Right lobe of liver (tissue), 6 donors: ENCODE results near the gene SGCD. TPM values are rescaled to one million over a fixed set of nuclear protein-coding genes. Genes with fewer than 3 reads are reported as not detected.
A peak's percentile ranks its signal among the peaks of the same experiment; 100 is the strongest.

Experiments
- ATAC-seq, 4 donors: fragments of 200-7000 bp; cut with Tn5 transposase; one replicate each; pipeline ENCODE4 v1.9.1; 2020; ENCODE audit warnings: mild to moderate bottlenecking in 4 of 4, moderate library complexity in 4 of 4
- DNase-seq, 3 donors: peaks; one replicate each; pipeline ENCODE4 v3.0.0-alpha.2; 2020
- H3K27ac ChIP-seq, 3 donors: fragments of 200-600 bp; one replicate each; pipeline ENCODE4 v1.8.0; 2022
- H3K27me3 ChIP-seq, 2 donors: fragments of 200-600 bp; one replicate each; pipeline ENCODE4 v1.8.0; 2022
- H3K36me3 ChIP-seq, 4 donors: fragments of 200-600 bp; sonication (generic) in 1 of 4; one replicate each; pipeline versions ENCODE4 v1.5.1 to v1.8.0; 2017 to 2022; ENCODE audit warnings: control low read depth in 1 of 4
- H3K4me1 ChIP-seq, 4 donors: fragments of 200-600 bp; sonication (generic) in 1 of 4; one replicate each; pipeline versions ENCODE4 v1.5.1 to v1.8.0; 2017 to 2022; ENCODE audit warnings: control low read depth in 1 of 4
- H3K4me3 ChIP-seq, 3 donors: fragments of 200-600 bp; one replicate each; pipeline ENCODE4 v1.8.0; 2022
- H3K9me3 ChIP-seq, 4 donors: fragments of 200-600 bp; sonication (generic) in 1 of 4; one replicate each; pipeline versions ENCODE4 v1.5.1 to v1.8.0; 2017 to 2022; ENCODE audit warnings: control low read depth in 1 of 4
- CTCF ChIP-seq, 4 donors: fragments of 200-600 bp in 3 of 4; fragments of 450-650 bp in 1 of 4; IDR thresholded peaks; one replicate each; pipeline versions ENCODE4 v1.5.1 to v1.8.0; 2016 to 2022; ENCODE audit warnings: antibody characterized with exemption in 4 of 4, mild to moderate bottlenecking in 2 of 4
- POLR2A ChIP-seq: fragments of 450-650 bp; IDR thresholded peaks from one replicate; pipeline ENCODE4 v1.6.1; 2017; ENCODE audit warnings: antibody characterized with exemption, mild to moderate bottlenecking
- WGBS: methylation state at CpG from one replicate; pipeline ENCODE4 v1.1.6; 2018; ENCODE audit warnings: low coverage, low lambda C conversion rate; ENCODE audit not compliant: insufficient coverage; ENCODE audit errors: missing lambda C conversion rate; 5-methylcytosine and 5-hydroxymethylcytosine counted together
- intact Hi-C, 2 donors: fragments of 100-400 bp; cut with DNase I; formaldehyde crosslinking; loops; one replicate each; pipeline versions ENCODE4 v1.11.2 to v1.14.1; 2022
- total RNA-seq, 6 experiments: library from RNA; depleted of rRNA in 2 of 6; stranded (reverse); fragments of >200 nt in 2 of 6; fragmentation: NEBNext Ultra II Directional in 3 of 6; extraction: Animal tissue kit (Norgen Biotek cat#: 25700) in 3 of 6; gene quantifications; one replicate each; pipeline versions ENCODE4 v1.1.0 to v1.2.4, GENCODE V29; 2016 to 2023
- donor health status: DM: no; HTN: yes; CAD: no.
- donor health status: DM: no; HTN: no; CAD: no.
- donor health status: DM: no; HTN: no; CAD: no.
- donor health status: DM: no; HTN: yes; CAD: no.
- donor health status: DM: no; HTN: yes; CAD: no.

SGCD gene
- total RNA-seq, 6 experiments from 2014 or later = 0.31 to 3.1 (median 0.95) TPM

GRCh38 chr5:156474251-156474650 lies 147.3 kb downstream of the SGCD start:
- Histone ChIP-seq H3K27ac (no peak overlapping the region), H3K4me1 (no peaks in the 10 kb centered on the region), H3K4me3 (no peak overlapping the region), H3K9me3 (no peaks in the 10 kb centered on the region), H3K27me3 (no peaks in the 10 kb centered on the region), H3K36me3 (no peaks in the 10 kb centered on the region)
- TF ChIP-seq CTCF (IDR thresholded peaks at IDR 0.05) = no peak
- no peak for TF ChIP-seq POLR2A
- intact Hi-C loops = no loop called here
- ATAC-seq (no peak), DNase-seq (no peak)
- WGBS = 49% methylated on average over 2 of the region's 5 CpGs

- peak; percentile 57 to 92 (median 88) for ATAC-seq
- WGBS = 45% methylated on average over 4 of the region's 4 CpGs
These were observed 148.5 kb downstream of the SGCD start for GRCh38 chr5:156475182-156476157.

GRCh38 chr5:156476158-156476551 lies 149.2 kb downstream of the SGCD start:
- Histone ChIP-seq H3K36me3 (no peaks in the 10 kb centered on the region), H3K9me3 (no peaks in the 10 kb centered on the region), H3K4me1 (no peaks in the 10 kb centered on the region), H3K27me3 (no peaks in the 10 kb centered on the region), H3K4me3 (no peak overlapping the region), H3K27ac (no peak overlapping the region)
- TF ChIP-seq CTCF (IDR thresholded peaks at IDR 0.05) = no peak
- TF ChIP-seq POLR2A = no peak
- DNase-seq (no peak), ATAC-seq (no peak)
- 69% methylated on average over 3 of the region's 3 CpGs for WGBS
- intact Hi-C loops = no loop called here

More at GRCh38 chr5:156475182-156476157, 148.5 kb downstream of the SGCD start:
- Histone ChIP-seq H3K4me1 (no peaks in the 10 kb centered on the region), H3K9me3 (no peaks in the 10 kb centered on the region), H3K4me3 (no peak overlapping the region), H3K27me3 (no peaks in the 10 kb centered on the region), H3K36me3 (no peaks in the 10 kb centered on the region), H3K27ac (no peak overlapping the region)
- peak in 2 of 3 donors; percentile 23 to 63 for DNase-seq
- TF ChIP-seq POLR2A (no peak), CTCF (IDR thresholded peaks at IDR 0.05) (no peak)
- intact Hi-C loops = no loop called here

GRCh38 chr5:156476678-156477077 lies 149.7 kb downstream of the SGCD start:
- H3K4me3 ChIP-seq = no peak overlapping the region
- no peaks in the 10 kb centered on the region for H3K27me3 ChIP-seq
- no peaks in the 10 kb centered on the region for H3K36me3 ChIP-seq
- WGBS = 89% methylated on average over 2 of the region's 2 CpGs
- H3K9me3 ChIP-seq = no peaks in the 10 kb centered on the region
- intact Hi-C loops = no loop called here
- no peaks in the 10 kb centered on the region for H3K4me1 ChIP-seq
- TF ChIP-seq CTCF (IDR thresholded peaks at IDR 0.05) (no peak), POLR2A (no peak)
- DNase-seq = no peak
- ATAC-seq = no peak
- H3K27ac ChIP-seq = no peak overlapping the region
